GM18907 (cell line): ENCODE results near the gene KCNJ1.

ENCODE experiments used
- ATAC-seq: cut with Tn5 transposase; IDR thresholded peaks from one replicate; pipeline ENCODE4 v1.9.1; 2021; ENCODE audit warnings: mild to moderate bottlenecking, moderate library complexity; ENCODE audit not compliant: unreplicated experiment

The KCNJ1 gene

DNA sequence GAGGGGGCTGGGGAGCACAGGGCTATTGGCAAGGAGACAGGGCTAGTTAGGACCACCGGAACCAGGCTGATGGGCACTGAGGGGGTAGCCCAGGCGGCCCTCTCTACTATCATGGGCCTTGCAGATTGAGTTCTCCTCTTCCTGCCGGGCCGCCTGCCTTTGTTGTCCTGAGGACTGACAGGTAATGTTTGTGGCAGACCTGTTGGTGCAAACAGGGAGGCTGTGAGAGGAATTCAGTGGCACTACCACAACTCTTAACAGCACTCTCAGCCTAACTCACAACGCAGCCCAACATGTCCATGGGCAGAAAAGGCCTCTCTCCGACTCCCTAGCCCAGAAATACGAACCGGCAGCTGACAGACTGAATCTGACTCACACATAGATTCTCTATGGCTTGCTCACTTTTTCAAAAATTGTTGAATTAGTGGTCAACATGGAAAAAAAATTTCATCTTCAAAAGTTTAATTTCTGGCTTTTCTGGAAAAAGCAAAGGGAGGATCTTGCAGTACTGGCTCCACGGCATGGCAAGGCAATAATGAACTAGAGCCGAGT lies 35.5 kb upstream of the KCNJ1 start:
- ATAC-seq: no peak

DNA sequence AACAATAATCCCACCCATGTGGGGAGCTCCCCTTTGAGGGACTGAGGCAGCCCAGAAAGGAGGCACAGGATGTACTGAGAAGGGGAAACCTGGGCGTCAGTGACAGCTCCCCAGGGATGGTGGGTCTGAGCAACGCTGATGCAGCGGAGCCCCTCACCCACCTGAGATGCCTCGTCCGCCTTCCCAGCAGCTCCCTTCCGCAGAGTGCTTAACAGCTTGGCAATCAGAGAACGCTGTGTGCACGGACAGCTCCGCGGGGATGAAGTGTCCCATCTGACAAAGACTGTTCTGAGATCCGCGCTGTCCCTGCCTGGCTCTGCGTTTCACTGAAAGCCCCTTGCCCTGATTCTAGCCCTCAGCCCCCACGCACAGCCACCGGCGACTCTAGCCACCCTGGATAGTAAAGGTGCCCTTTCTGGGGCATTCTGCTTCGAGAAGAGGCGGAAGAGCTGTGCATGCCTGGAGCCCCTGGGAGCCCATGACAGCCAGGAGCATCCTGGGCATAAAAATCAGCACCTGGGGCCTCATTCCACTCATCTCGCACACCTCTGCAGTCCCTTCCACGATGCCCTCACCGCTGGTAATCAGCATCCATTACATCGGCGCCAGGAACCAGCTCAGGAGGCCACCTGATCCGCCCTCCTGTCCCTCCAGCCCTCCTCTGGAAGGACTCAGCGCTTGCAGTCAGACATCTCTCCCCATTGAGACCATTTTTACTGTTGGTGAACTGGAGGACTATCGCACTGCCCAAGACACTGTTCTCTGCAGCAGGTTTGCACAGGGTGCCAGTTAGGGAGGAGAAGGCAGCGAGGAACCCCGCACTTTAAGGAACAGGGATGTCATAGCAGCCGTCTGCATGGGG lies 34.8 kb upstream of the KCNJ1 start:
- no peak for ATAC-seq

GRCh38 chr11:128900468-128900867 lies 33.4 kb upstream of the KCNJ1 start:
- no peak for ATAC-seq

GRCh38 chr11:128898580-128899344 lies 31.7 kb upstream of the KCNJ1 start:
- ATAC-seq: no peak

DNA sequence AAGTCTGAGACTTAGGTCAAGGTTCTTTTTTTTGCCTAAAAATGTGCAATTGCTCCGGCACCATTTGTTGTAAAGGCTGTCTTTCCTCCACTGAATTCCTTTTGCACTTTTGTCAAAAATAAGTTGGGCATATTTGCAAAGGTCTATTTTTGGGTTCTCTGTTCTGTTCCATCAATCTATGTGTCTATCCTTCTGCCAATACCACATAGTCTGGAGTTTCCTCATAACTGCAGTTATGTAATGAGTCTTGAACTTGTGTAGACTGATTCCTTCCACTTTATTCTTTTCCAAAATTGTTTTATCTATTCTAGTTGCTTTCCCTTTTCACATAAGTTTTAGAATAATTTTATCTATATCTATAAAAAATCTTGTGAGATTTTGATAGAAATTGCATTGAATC lies 30.7 kb upstream of the KCNJ1 start:
- no peak for ATAC-seq

GRCh38 chr11:128896356-128896755 lies 29.3 kb upstream of the KCNJ1 start:
- no peak for ATAC-seq

GRCh38 chr11:128895526-128895925 lies 28.4 kb upstream of the KCNJ1 start:
- no peak for ATAC-seq

DNA sequence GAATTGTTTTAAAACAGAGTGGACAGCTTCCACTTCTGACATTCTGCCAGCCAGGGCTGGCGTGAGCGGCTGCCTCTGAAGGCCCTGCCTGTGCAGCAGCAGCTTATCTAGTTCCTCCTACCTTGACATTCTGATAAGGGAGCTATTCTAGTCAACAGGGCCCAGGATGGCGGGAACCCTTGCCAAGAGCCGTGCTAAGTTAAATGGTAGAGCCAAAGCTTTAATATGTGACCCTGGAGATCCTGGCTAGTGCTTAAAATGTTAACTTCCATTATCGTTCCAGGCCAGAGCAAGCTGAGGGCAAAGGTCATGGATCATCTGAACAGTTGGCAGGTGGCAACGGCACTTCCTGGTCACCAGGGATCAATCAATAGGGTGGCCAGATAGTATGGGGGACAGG lies 27.6 kb upstream of the KCNJ1 start:
- ATAC-seq: no peak

DNA sequence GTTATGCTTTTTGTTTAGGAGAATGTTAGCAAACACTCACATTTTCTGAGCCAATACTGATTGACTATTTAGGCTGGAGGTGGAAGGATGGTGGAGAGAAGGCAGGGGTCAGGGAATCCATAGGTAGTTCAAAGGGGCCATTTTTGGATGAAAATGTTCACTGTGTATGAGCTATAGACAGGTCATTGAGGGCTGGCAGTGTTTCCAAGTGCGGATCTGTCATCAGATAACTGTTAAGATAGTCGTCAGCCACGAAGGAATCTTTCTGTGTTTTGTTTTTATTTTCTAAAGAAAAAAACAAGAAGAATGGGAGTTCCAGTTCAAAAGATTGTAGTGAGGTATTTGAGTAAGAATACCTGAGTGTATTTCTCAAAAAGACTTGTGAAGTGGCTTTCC lies 27.2 kb upstream of the KCNJ1 start:
- ATAC-seq: peak; percentile 6

- peak; percentile 83 for ATAC-seq
These were observed 26.6 kb upstream of the KCNJ1 start for GRCh38 chr11:128893578-128894285.

GRCh38 chr11:128892866-128893565 lies 25.9 kb upstream of the KCNJ1 start:
- no peak for ATAC-seq

- no peak for ATAC-seq
These were observed 24.9 kb upstream of the KCNJ1 start for GRCh38 chr11:128891913-128892398.

DNA sequence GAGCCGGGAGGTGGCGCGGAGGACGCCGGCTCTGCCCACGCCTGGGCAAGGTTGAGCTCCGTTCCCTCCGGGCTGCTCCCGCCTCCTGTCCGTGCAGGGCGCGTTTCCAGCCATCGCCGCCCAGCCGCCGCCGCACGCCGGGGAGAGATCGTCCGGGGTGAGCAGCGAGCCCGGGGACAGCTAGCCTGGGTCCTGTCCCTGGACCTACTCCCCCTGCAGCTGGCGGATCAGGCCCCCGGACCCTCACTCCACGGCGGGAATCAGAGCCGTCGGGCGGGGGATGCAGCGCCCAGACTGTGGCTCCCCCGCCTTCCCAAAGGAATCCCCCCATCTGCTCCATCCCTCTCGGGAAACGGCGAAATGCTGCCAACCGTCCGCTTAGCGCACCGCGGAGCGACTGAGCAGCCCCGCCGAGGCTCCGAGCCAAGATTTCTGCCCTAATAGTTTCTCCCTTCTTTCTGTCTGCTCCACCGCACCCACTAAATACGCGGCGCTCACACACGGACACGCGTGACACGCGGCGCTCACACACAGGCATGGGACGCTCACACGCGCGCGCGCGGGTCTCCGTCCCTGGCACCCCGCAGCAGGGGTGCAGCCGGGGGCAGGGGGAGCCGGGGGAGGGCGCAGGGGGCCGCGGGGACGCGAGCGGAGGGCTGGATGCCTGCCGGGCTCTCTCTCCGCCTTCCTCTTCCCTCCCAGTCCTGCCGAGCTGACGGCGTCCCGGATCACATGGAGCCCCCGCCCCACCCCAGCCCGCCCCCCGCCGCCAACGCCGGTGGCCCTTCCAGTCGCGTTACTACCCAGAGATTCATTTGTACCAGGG lies 23.7 kb upstream of the KCNJ1 start, which contains the start of gene KCNJ5:
Gene KCNJ5, plus strand, starts transcription at position 814 of the 826 bp plus-strand sequence. CDS start 19,918 bp downstream, outside the sequence.
- no peak for ATAC-seq

- ATAC-seq: no peak
These were observed 23.1 kb upstream of the KCNJ1 start for GRCh38 chr11:128890216-128890542.

DNA sequence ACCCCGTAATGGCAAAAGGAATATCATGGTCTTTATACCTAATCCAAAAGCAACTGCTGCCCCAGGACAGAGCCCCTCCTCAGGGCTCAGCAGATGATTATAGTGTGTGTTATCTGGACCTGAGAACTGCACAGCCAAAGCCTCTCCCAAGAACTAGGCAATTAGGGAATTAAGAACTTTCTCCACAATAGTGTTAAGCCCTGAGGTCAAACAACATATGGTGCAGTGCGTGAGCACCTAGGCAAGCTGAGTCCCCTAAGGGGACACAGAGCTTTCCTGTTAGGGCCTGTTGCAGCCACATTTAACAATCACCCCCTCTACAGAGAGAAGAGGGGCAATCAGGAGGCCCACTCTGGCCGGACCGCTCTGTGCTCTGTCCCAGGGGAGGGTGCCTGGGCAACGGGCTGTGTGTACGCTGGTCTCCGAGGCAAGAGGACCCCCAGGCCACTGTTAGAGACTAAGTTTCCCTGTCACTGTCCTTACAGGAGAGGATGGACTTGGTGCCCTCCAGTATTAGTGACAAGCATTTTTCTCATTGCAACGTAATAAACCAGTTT lies 22.6 kb upstream of the KCNJ1 start:
- ATAC-seq: no peak

DNA sequence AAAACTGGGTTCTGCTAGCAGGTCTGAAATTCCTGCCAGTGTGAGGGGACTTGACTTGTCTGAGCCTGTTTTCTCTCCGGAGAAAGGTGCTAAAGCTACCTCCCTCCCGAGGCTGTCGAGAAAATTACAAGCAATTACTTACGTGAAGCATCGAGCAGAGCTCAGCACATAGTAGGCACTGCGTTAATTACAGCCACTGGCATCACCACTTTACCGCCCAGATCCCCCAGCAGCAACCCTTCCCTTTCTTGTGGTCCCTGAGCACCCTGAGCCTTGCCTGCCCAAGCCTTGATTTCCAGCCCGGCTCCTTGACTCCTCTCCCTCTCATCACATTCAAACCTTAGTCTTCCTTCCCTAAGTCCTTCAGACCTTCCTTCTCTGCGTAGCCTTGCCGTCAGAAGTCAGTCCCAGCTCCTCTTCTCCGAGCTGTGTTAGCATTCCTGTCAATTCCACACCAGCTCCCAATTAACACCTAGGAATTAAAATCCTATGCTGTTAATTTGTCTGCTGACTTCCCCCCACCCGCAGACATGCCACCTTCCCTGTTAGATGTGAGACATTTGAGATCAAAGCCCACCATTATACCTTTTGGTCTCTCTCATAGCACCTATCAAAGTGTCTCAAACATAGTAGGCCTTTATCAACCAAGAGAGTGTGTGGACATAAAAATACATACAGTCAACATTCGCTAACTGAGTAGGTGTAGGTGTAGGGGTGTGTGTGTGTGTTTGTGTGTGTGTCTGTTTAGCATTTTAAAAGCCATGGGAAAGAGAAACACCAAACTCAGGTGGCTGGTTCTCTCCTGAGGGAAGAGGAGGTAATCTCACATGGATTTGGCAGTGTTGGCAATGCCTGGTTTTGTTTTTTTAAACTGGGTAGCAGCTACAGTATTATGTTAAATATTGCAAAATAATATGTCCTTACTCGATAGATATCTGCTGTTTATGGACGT lies 21.2 kb upstream of the KCNJ1 start:
- ATAC-seq: no peak

DNA sequence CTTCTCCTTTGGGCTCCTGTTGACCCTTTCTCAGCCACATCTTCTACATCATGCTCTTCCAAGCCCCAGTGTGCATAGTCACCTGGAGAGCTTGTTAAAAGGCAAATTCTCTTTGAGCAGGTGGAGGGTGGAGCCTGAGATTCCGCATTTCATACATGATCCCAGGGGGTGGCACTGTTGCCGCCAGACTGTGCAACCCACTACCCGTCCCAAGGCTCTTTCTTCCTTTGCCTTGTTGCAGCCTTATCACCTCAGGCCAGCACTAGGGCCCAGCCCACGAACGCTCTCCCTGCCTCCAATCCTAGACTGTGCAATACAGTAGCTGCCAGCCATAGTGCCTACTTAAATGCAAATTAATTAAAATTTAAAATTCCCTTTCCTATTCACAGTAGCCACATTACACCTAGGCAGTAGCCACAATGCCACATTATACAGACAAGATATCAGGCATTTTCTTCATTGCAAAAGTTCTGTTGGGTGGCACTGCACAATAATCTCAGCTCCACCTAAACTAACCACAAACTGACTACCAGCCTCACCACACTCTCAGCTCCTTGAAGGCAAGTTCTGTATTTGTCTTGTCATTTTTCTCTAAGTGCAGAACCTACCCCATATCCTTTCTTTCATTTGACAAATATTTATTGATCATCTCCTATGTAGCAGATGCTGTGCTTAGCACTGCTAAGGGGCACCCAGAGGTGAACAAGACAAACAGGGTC lies 19.5 kb upstream of the KCNJ1 start:
- ATAC-seq: no peak
